ENCODE results near the gene DDX51.

GRCh38 chr12:132186208-132186856, 42.2 kb upstream of the DDX51 start:
- no peak for TF ChIP-seq CTCF (IDR thresholded peaks at IDR 0.05)
- TF ChIP-seq POLR2A (IDR thresholded peaks at IDR 0.05): no peak

Data from Peyer's patch (tissue), 4 donors.